Kidney tubule cell (primary cell): ENCODE results near the gene S100A9.
"Not testable (repeated sequence)": the region's sequence is repeated elsewhere in the genome, so short reads cannot be mapped to it uniquely, and the experiment has no call there.

Source experiments
- DNase-seq: peaks from one replicate; pipeline ENCODE4 v3.0.0-alpha.2; 2018; ENCODE audit warnings: low spot score

Gene S100A9

GRCh38 chr1:153357853-153358690 lies at the start of gene S100A9:
Gene S100A9, plus strand, starts transcription at chr1:153357854. Its CDS starts 430 bp downstream, at chr1:153358284.
- no peak for DNase-seq

- DNase-seq = no peak
Observed at GRCh38 chr1:153308540-153308939, 49.1 kb upstream of the S100A9 start.

GRCh38 chr1:153309441-153309840 lies 48.2 kb upstream of the S100A9 start:
- DNase-seq = no peak

GRCh38 chr1:153310526-153310925 lies 47.1 kb upstream of the S100A9 start:
- DNase-seq = no peak

GRCh38 chr1:153312570-153313186 lies 45.0 kb upstream of the S100A9 start, which contains the start of gene PGLYRP3:
Gene PGLYRP3, minus strand, starts transcription at chr1:153312952. Its CDS starts 2,287 bp downstream, at chr1:153310665.
- DNase-seq = no peak

GRCh38 chr1:153313288-153313687 lies 44.4 kb upstream of the S100A9 start:
- DNase-seq = no peak

- DNase-seq = not testable (repeated sequence)
Observed at GRCh38 chr1:153314388-153314787, 43.3 kb upstream of the S100A9 start.

GRCh38 chr1:153316013-153316412 lies 41.6 kb upstream of the S100A9 start:
- DNase-seq = not testable (repeated sequence)

- not testable (repeated sequence) for DNase-seq
Observed at GRCh38 chr1:153318145-153318544, 39.5 kb upstream of the S100A9 start.

- no peak for DNase-seq
Observed at GRCh38 chr1:153322568-153322967, 35.1 kb upstream of the S100A9 start.

- DNase-seq = no peak
Observed at GRCh38 chr1:153324912-153325311, 32.7 kb upstream of the S100A9 start.

- DNase-seq = no peak
Observed at GRCh38 chr1:153333902-153334301, 23.8 kb upstream of the S100A9 start.

GRCh38 chr1:153336650-153337049 lies 21.0 kb upstream of the S100A9 start:
- no peak for DNase-seq

GRCh38 chr1:153337980-153338853 lies 19.4 kb upstream of the S100A9 start:
- DNase-seq = no peak

- DNase-seq = no peak
Observed at GRCh38 chr1:153339802-153340201, 17.9 kb upstream of the S100A9 start.

- DNase-seq = no peak
Observed at GRCh38 chr1:153340356-153340755, 17.3 kb upstream of the S100A9 start.

- DNase-seq = no peak
Observed at GRCh38 chr1:153341431-153341934, 16.2 kb upstream of the S100A9 start.

- no peak for DNase-seq
Observed at GRCh38 chr1:153342178-153342577, 15.5 kb upstream of the S100A9 start.

GRCh38 chr1:153343040-153343681 lies 14.5 kb upstream of the S100A9 start:
- peak; percentile 29 for DNase-seq

- DNase-seq = no peak
Observed at GRCh38 chr1:153343811-153344717, 13.6 kb upstream of the S100A9 start.

- peak; percentile 17 for DNase-seq
Observed at GRCh38 chr1:153344718-153345025, 13.0 kb upstream of the S100A9 start.
